Measurements from ENCODE around the gene ANKH. TPM values are rescaled to one million over a fixed set of nuclear protein-coding genes. Genes with fewer than 3 reads are reported as not detected.

Gene ANKH
- polyA plus RNA-seq, 3 donors, result 2.4 to 6.3 (median 3.1) TPM

- H3K4me2 ChIP-seq (replicated peaks; ENCODE audit: extremely low read depth, low read length, poor library complexity, severe bottlenecking), result peak overlapping the region; percentile 79
- peak overlapping the region; percentile 71 for H2AFZ ChIP-seq (ENCODE audit: insufficient read depth, low read depth, low read length, poor library complexity, severe bottlenecking)
- no peak for TF ChIP-seq CTCF (IDR thresholded peaks at IDR 0.05)
- peak overlapping the region; percentile 65 for H3K9ac ChIP-seq (ENCODE audit: insufficient read depth, low read length, poor library complexity, severe bottlenecking)
- peaks cover 37 to 58% of the 10 kb centered on the region in 2 donors for H3K27me3 ChIP-seq (ENCODE audit: control insufficient read depth in 2 of 2, insufficient read depth in 2 of 2, low read length in 2 of 2)
- 5% methylated on average over 4 of the region's 21 CpGs for WGBS (ENCODE audit: insufficient coverage)
- Mint-ChIP-seq H3K27ac (peak overlapping the region in 4 of 7 donors; percentile 25 to 79 (median 58)), H3K4me1 (peaks cover 22% of the 10 kb centered on the region), H3K9me3 (peaks cover 0 to 4% (median 3%) of the 10 kb centered on the region in 7 donors), H3K36me3 (peaks cover 3 to 22% of the 10 kb centered on the region in 2 donors), H3K27me3 (ENCODE audit: low read depth in 3 of 3) (peaks cover 45 to 53% (median 47%) of the 10 kb centered on the region in 3 donors), H3K4me3 (peak overlapping the region; percentile 84 to 88)
- no peak for DNase-seq
- H3K4me1 ChIP-seq (ENCODE audit: control insufficient read depth in 1 of 2, insufficient read depth in 2 of 2, low read length in 2 of 2), result peaks cover 24 to 26% of the 10 kb centered on the region in 2 donors
- H4K20me1 ChIP-seq (ENCODE audit: insufficient read depth, low read length), result no peaks in the 10 kb centered on the region
- H3K4me3 ChIP-seq (replicated peaks in 1 of 3; ENCODE audit: low read depth in 2 of 3, low read length in 3 of 3), result peak overlapping the region; percentile 44 to 84 (median 73)
- intact Hi-C loops (cut with micrococcal nuclease), result loop anchor here (10.0 kb wide), 2 partner anchors 134 to 146 kb away; no protein-coding TSS in a partner anchor
- no peaks in the 10 kb centered on the region for H3K9me3 ChIP-seq (replicated peaks in 1 of 2; ENCODE audit: control insufficient read depth in 1 of 2, insufficient read depth in 1 of 2, low read length in 2 of 2)
- H3K79me2 ChIP-seq (ENCODE audit: insufficient read depth, low read length), result no peaks in the 10 kb centered on the region
- H3K36me3 ChIP-seq (replicated peaks in 1 of 2; ENCODE audit: control insufficient read depth in 1 of 2, insufficient read depth in 2 of 2, low read length in 2 of 2), result no peaks in the 10 kb centered on the region
- no peak overlapping the region for H3K27ac ChIP-seq (ENCODE audit: low read depth in 1 of 2, low read length in 2 of 2)
These were observed 1.0 kb downstream of the ANKH start for GRCh38 chr5:14870337-14871213.

DNA sequence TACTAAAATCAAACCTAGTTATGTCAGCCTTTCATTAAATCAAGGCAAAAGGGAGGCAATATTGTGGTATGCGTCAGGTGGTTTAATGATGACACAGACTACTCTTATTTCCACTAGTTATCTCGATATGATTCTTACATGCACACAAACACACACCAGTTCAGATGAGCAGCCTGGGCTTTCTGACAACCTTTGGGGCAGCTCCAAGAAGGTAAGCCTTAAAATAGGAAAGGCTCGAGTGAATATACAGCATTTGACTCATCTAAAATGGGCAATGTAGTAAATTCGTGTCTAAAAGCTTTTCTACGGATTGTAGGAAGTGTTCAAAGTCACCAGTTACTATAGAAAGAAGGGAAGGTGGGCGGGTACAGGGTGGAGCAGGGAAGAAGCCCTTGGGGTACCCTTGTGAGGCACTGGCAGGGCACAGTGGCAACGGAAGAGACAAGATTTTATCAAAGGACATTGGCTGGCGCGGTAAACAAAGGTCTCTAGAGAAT lies 1.9 kb downstream of the ANKH start:
- DNase-seq, result no peak
- peak overlapping the region in 1 of 7 donors; percentile 75 for H3K27ac Mint-ChIP-seq
- intact Hi-C loops (cut with micrococcal nuclease), result loop anchor here (10.0 kb wide), 2 partner anchors 135 to 145 kb away; no protein-coding TSS in a partner anchor
- peaks cover 0 to 4% (median 3%) of the 10 kb centered on the region in 7 donors for H3K9me3 Mint-ChIP-seq
- Histone ChIP-seq H3K79me2 (ENCODE audit: insufficient read depth, low read length) (no peaks in the 10 kb centered on the region), H3K4me3 (replicated peaks in 1 of 3; ENCODE audit: low read depth in 2 of 3, low read length in 3 of 3) (peak overlapping the region in 1 of 3 experiments; percentile 73), H2AFZ (ENCODE audit: insufficient read depth, low read depth, low read length, poor library complexity, severe bottlenecking) (no peak overlapping the region), H3K9me3 (replicated peaks in 1 of 2; ENCODE audit: control insufficient read depth in 1 of 2, insufficient read depth in 1 of 2, low read length in 2 of 2) (no peaks in the 10 kb centered on the region), H3K4me2 (replicated peaks; ENCODE audit: extremely low read depth, low read length, poor library complexity, severe bottlenecking) (peak overlapping the region; percentile 79), H3K27me3 (ENCODE audit: control insufficient read depth in 2 of 2, insufficient read depth in 2 of 2, low read length in 2 of 2) (peaks cover 37 to 54% of the 10 kb centered on the region in 2 donors), H3K9ac (ENCODE audit: insufficient read depth, low read length, poor library complexity, severe bottlenecking) (no peak overlapping the region), H3K4me1 (ENCODE audit: control insufficient read depth in 1 of 2, insufficient read depth in 2 of 2, low read length in 2 of 2) (peaks cover 24 to 26% of the 10 kb centered on the region in 2 donors), H3K27ac (ENCODE audit: low read depth in 1 of 2, low read length in 2 of 2) (no peak overlapping the region), H4K20me1 (ENCODE audit: insufficient read depth, low read length) (no peaks in the 10 kb centered on the region), H3K36me3 (replicated peaks in 1 of 2; ENCODE audit: control insufficient read depth in 1 of 2, insufficient read depth in 2 of 2, low read length in 2 of 2) (no peaks in the 10 kb centered on the region)
- H3K36me3 Mint-ChIP-seq, result peaks cover 3 to 22% of the 10 kb centered on the region in 2 donors
- TF ChIP-seq CTCF (IDR thresholded peaks at IDR 0.05), result no peak
- H3K4me3 Mint-ChIP-seq, result peak overlapping the region; percentile 84 to 88
- H3K27me3 Mint-ChIP-seq (ENCODE audit: low read depth in 3 of 3), result peaks cover 44 to 51% (median 45%) of the 10 kb centered on the region in 3 donors
- H3K4me1 Mint-ChIP-seq, result peaks cover 22% of the 10 kb centered on the region
- 57% methylated on average over 4 of the region's 9 CpGs for WGBS (ENCODE audit: insufficient coverage)
